ENCODE results near the gene VPS18.

The VPS18 gene

DNA sequence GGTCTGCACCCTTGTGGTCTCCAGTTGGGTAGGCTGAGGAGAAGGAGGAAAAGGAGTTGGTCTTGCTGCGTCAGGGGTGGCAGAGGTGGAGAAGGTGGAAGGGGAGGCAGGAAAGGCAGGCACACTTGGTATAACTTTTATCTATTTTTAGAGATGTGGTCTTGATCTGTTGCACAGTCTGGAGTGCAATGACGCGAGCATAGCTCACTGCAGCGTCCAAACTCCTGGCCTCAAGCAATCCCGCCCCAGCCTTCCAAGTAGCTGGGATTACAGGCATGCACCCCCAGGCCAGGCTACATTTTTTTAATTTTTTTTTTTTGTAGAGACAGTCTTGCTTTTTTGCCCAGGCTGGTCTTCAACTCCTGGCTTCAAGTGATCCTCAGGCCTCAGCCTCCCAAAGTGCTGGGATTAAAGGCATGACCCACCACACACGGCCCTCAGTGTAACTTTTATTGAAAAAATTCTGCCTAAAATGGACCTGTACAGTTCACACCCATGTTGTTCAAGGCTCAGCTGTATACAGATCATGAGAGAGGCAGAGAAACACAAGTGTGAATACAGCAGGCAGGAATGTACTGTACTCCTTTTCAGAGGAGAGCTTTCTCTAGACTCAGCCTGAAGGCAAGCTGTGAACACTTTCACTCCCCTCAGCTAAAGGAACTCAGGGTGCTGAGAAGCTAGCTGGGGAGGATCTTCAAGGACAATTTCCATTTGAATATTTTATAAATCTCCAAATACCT, 18.1 kb upstream of the VPS18 start:
- no peak for ATAC-seq
- TF ChIP-seq, protein P1, sequence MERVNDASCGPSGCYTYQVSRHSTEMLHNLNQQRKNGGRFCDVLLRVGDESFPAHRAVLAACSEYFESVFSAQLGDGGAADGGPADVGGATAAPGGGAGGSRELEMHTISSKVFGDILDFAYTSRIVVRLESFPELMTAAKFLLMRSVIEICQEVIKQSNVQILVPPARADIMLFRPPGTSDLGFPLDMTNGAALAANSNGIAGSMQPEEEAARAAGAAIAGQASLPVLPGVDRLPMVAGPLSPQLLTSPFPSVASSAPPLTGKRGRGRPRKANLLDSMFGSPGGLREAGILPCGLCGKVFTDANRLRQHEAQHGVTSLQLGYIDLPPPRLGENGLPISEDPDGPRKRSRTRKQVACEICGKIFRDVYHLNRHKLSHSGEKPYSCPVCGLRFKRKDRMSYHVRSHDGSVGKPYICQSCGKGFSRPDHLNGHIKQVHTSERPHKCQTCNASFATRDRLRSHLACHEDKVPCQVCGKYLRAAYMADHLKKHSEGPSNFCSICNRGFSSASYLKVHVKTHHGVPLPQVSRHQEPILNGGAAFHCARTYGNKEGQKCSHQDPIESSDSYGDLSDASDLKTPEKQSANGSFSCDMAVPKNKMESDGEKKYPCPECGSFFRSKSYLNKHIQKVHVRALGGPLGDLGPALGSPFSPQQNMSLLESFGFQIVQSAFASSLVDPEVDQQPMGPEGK (CRISPR knock-in tag; IDR thresholded peaks at IDR 0.05; ENCODE audit: borderline replicate concordance), result no peak
- TF ChIP-seq ZNF70 (CRISPR knock-in tag; IDR thresholded peaks at IDR 0.05) (no peak), TOX (CRISPR knock-in tag; IDR thresholded peaks at IDR 0.05; ENCODE audit: borderline replicate concordance) (no peak), SNAI2 (CRISPR knock-in tag; IDR thresholded peaks at IDR 0.05) (no peak), ISL1 (CRISPR knock-in tag; IDR thresholded peaks at IDR 0.05) (no peak), ESRRG (CRISPR knock-in tag; IDR thresholded peaks at IDR 0.05) (no peak), TCF4 (CRISPR knock-in tag; IDR thresholded peaks at IDR 0.05; ENCODE audit: borderline replicate concordance) (no peak), ZNF8 (CRISPR knock-in tag; IDR thresholded peaks at IDR 0.05) (no peak), ZFP3 (CRISPR knock-in tag; IDR thresholded peaks at IDR 0.05) (no peak), OSR1 (CRISPR knock-in tag; IDR thresholded peaks at IDR 0.05) (no peak), PPARA (CRISPR knock-in tag; IDR thresholded peaks at IDR 0.05; ENCODE audit: borderline replicate concordance) (no peak), ZC3H10 (CRISPR knock-in tag; IDR thresholded peaks at IDR 0.05) (no peak)
- TF ChIP-seq, protein P2, sequence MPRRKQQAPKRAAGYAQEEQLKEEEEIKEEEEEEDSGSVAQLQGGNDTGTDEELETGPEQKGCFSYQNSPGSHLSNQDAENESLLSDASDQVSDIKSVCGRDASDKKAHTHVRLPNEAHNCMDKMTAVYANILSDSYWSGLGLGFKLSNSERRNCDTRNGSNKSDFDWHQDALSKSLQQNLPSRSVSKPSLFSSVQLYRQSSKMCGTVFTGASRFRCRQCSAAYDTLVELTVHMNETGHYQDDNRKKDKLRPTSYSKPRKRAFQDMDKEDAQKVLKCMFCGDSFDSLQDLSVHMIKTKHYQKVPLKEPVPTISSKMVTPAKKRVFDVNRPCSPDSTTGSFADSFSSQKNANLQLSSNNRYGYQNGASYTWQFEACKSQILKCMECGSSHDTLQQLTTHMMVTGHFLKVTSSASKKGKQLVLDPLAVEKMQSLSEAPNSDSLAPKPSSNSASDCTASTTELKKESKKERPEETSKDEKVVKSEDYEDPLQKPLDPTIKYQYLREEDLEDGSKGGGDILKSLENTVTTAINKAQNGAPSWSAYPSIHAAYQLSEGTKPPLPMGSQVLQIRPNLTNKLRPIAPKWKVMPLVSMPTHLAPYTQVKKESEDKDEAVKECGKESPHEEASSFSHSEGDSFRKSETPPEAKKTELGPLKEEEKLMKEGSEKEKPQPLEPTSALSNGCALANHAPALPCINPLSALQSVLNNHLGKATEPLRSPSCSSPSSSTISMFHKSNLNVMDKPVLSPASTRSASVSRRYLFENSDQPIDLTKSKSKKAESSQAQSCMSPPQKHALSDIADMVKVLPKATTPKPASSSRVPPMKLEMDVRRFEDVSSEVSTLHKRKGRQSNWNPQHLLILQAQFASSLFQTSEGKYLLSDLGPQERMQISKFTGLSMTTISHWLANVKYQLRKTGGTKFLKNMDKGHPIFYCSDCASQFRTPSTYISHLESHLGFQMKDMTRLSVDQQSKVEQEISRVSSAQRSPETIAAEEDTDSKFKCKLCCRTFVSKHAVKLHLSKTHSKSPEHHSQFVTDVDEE (CRISPR knock-in tag; IDR thresholded peaks at IDR 0.05), result no peak
- TF ChIP-seq, protein P3, sequence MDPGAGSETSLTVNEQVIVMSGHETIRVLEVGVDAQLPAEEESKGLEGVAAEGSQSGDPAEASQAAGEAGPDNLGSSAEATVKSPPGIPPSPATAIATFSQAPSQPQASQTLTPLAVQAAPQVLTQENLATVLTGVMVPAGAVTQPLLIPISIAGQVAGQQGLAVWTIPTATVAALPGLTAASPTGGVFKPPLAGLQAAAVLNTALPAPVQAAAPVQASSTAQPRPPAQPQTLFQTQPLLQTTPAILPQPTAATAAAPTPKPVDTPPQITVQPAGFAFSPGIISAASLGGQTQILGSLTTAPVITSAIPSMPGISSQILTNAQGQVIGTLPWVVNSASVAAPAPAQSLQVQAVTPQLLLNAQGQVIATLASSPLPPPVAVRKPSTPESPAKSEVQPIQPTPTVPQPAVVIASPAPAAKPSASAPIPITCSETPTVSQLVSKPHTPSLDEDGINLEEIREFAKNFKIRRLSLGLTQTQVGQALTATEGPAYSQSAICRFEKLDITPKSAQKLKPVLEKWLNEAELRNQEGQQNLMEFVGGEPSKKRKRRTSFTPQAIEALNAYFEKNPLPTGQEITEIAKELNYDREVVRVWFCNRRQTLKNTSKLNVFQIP (CRISPR knock-in tag; IDR thresholded peaks at IDR 0.05; ENCODE audit: borderline replicate concordance, low read depth), result no peak

DNA sequence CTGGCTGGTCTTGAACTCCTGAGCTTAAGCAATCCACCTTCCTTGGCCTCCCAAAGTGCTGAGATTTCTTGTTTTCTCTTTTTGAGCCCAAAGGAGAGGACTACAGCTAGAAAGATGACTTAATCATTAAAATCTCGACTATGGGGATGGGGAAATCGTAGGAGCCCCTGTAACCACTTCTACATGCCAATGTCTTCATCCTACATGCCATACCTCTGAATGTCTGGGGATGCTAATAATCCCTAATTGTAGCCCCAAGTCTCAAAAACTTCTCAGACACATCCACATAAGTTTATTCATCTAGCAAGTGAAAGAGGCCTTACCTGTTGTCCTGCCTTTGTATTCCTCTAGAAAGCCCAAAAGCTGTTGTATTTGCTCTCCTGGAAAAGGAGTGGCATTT, 16.6 kb upstream of the VPS18 start:
- ATAC-seq, result no peak
- TF ChIP-seq ZNF70 (CRISPR knock-in tag; IDR thresholded peaks at IDR 0.05) (no peak), PPARA (CRISPR knock-in tag; IDR thresholded peaks at IDR 0.05; ENCODE audit: borderline replicate concordance) (no peak), ZC3H10 (CRISPR knock-in tag; IDR thresholded peaks at IDR 0.05) (no peak), SNAI2 (CRISPR knock-in tag; IDR thresholded peaks at IDR 0.05) (no peak), GLIS3 (CRISPR knock-in tag; IDR thresholded peaks at IDR 0.05) (no peak), ZNF8 (CRISPR knock-in tag; IDR thresholded peaks at IDR 0.05) (no peak), ZFP3 (CRISPR knock-in tag; IDR thresholded peaks at IDR 0.05) (no peak)

DNA sequence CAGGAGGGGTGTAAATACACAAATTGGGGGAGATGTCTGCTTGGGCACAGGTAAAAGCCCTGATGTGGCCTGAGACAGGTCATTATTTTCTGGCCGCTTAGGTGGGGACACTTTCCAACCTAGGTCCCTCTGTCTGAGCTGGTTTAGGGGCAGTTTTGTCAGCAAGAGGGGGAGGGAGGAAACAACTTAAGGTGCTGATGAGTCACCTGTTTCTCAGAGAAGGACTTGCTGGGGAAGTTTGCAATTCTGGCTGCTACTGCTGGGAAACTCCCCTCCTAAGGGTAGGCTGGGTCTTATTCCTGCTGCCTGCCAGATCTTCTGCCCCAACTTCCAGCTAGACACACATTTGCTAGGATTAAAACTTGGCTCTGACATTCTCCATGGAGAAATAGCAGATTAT, 15.5 kb upstream of the VPS18 start:
- TF ChIP-seq TOX (CRISPR knock-in tag; IDR thresholded peaks at IDR 0.05; ENCODE audit: borderline replicate concordance), result no peak
- TF ChIP-seq RARB (CRISPR knock-in tag; IDR thresholded peaks at IDR 0.05), result no peak
- no peak for TF ChIP-seq ZNF8 (CRISPR knock-in tag; IDR thresholded peaks at IDR 0.05)
- TF ChIP-seq, protein P3 (CRISPR knock-in tag; IDR thresholded peaks at IDR 0.05; ENCODE audit: borderline replicate concordance, low read depth), result no peak
- TF ChIP-seq ZFP3 (CRISPR knock-in tag; IDR thresholded peaks at IDR 0.05), result no peak
- TF ChIP-seq, protein P1 (CRISPR knock-in tag; IDR thresholded peaks at IDR 0.05; ENCODE audit: borderline replicate concordance), result no peak
- TF ChIP-seq, protein P4, sequence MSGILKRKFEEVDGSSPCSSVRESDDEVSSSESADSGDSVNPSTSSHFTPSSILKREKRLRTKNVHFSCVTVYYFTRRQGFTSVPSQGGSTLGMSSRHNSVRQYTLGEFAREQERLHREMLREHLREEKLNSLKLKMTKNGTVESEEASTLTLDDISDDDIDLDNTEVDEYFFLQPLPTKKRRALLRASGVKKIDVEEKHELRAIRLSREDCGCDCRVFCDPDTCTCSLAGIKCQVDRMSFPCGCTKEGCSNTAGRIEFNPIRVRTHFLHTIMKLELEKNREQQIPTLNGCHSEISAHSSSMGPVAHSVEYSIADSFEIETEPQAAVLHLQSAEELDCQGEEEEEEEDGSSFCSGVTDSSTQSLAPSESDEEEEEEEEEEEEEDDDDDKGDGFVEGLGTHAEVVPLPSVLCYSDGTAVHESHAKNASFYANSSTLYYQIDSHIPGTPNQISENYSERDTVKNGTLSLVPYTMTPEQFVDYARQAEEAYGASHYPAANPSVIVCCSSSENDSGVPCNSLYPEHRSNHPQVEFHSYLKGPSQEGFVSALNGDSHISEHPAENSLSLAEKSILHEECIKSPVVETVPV (CRISPR knock-in tag; IDR thresholded peaks at IDR 0.05), result no peak
- no peak for TF ChIP-seq ZC3H10 (CRISPR knock-in tag; IDR thresholded peaks at IDR 0.05)
- TF ChIP-seq TCF4 (CRISPR knock-in tag; IDR thresholded peaks at IDR 0.05; ENCODE audit: borderline replicate concordance), result no peak
- no peak for TF ChIP-seq GLIS3 (CRISPR knock-in tag; IDR thresholded peaks at IDR 0.05)
- ATAC-seq, result no peak

Measured in SK-N-SH treated with all-trans-retinoic acid at 6 μM for 48 hours (cell line).